ENCODE results near the gene CTBP1. TPM values are rescaled to one million over a fixed set of nuclear protein-coding genes. Genes with fewer than 3 reads are reported as not detected.

Gene CTBP1
- total and polyA plus RNA-seq, 2 of the 8 experiments (the other 6 are each of a cell fraction or from before 2014, with no cell fraction given): 128 to 185 TPM

- Histone ChIP-seq H2BK5ac (ENCODE audit: low read depth, low read length) (no peak overlapping the region), H3K4me3 (ENCODE audit: extremely low read depth in 1 of 4, insufficient read depth in 2 of 4, low read depth in 3 of 4, low read length in 4 of 4) (no peak overlapping the region), H4K91ac (replicated peaks; ENCODE audit: insufficient read length, low read length) (no peak overlapping the region), H3K23ac (ENCODE audit: insufficient read length) (no peak overlapping the region), H3K56ac (replicated peaks; ENCODE audit: insufficient read length, low read depth, low read length) (no peak overlapping the region), H4K20me1 (replicated peaks in 1 of 2; ENCODE audit: control insufficient read depth in 1 of 2, insufficient read depth in 2 of 2, low read length in 2 of 2) (no peaks in the 10 kb centered on the region), H3K4me1 (replicated peaks in 1 of 4; ENCODE audit: control insufficient read depth in 3 of 4, insufficient read depth in 4 of 4, low read length in 3 of 4) (peaks cover 0 to 3% (median 0%) of the 10 kb centered on the region in 4 experiments; a peak in 1 of 7 replicates), H2BK15ac (ENCODE audit: low read length) (no peak overlapping the region), H3K27ac (ENCODE audit: low read depth, low read length) (no peak overlapping the region), H3K27me3 (replicated peaks in 1 of 4; ENCODE audit: control insufficient read depth in 3 of 4, extremely low read depth in 1 of 4, insufficient read depth in 3 of 4, low read length in 3 of 4) (0 out of 7 replicates have a peak, but pooled peaks cover 0 to 2% (median 0%) of the 10 kb centered on the region in 4 experiments), H3K4ac (replicated peaks; ENCODE audit: insufficient read length, low read depth, low read length) (no peak overlapping the region), H3K36me3 (ENCODE audit: control insufficient read depth in 2 of 4, insufficient read depth in 4 of 4, low read length in 3 of 4) (no peaks in the 10 kb centered on the region), H3K9me3 (ENCODE audit: insufficient read depth in 2 of 2, low read depth in 1 of 2, low read length in 1 of 2) (no peaks in the 10 kb centered on the region), H3K18ac (ENCODE audit: extremely low read depth, low read length) (no peak overlapping the region), H3K79me2 (ENCODE audit: control insufficient read depth in 1 of 2, insufficient read depth in 2 of 2, low read length in 2 of 2) (no peaks in the 10 kb centered on the region), H3K23me2 (ENCODE audit: low read depth, low read length) (no peaks in the 10 kb centered on the region), H4K5ac (ENCODE audit: insufficient read length, low read depth, low read length) (no peak overlapping the region), H2BK12ac (ENCODE audit: low read depth, low read length) (no peak overlapping the region), H3K14ac (ENCODE audit: insufficient read length) (no peak overlapping the region), H3K79me1 (ENCODE audit: low read depth, low read length) (no peaks in the 10 kb centered on the region), H2BK20ac (ENCODE audit: low read length) (no peak overlapping the region), H2AFZ (ENCODE audit: low read length) (no peak overlapping the region), H2BK120ac (replicated peaks; ENCODE audit: low read depth, low read length) (no peak overlapping the region), H4K8ac (ENCODE audit: extremely low read depth, insufficient read depth, low read length) (no peak overlapping the region), H3K4me2 (ENCODE audit: insufficient read depth in 1 of 2, low read depth in 2 of 2, low read length in 2 of 2) (no peak overlapping the region), H3K9ac (replicated peaks in 1 of 4; ENCODE audit: extremely low read depth in 1 of 4, low read depth in 3 of 4, low read length in 3 of 4) (no peak overlapping the region), H2AK5ac (ENCODE audit: low read depth, low read length) (no peak overlapping the region)
- ChIA-PET CTCF (ENCODE audit: partially characterized antibody) (interaction anchor here (1.2 to 1.8 kb wide), 2 partner anchors 16 to 69 kb away, joined by 3 to 7 read pairs; no protein-coding TSS in a partner anchor), POLR2A (ENCODE audit: partially characterized antibody) (no interaction called here)
- FAIRE-seq (no peak), DNase-seq (ENCODE audit: low read depth in 1 of 2, low spot score in 2 of 2) (no peak)
- 85% methylated on average over 9 of the region's 9 CpGs; no CpG with 5 or more reads in 1 of the 2 experiments for WGBS, 2 experiments (ENCODE audit: extremely low coverage in 1 of 2, insufficient coverage in 1 of 2, insufficient read length in 1 of 2, insufficient replicate concordance in 2 of 2, low coverage in 1 of 2, low lambda C conversion rate in 2 of 2, missing lambda C conversion rate in 1 of 2)
- TF ChIP-seq TAF1 (IDR thresholded peaks at IDR 0.05; ENCODE audit: low read depth, low read length) (no peak), HDAC6 (IDR thresholded peaks at IDR 0.05; ENCODE audit: low read depth, low read length) (no peak), CHD2 (IDR thresholded peaks at IDR 0.05; ENCODE audit: low read length) (no peak)
Measured at GRCh38 chr4:1283711-1284110, 34.8 kb upstream of the CTBP1 start.
